HS-5 (cell line): ENCODE measurements around the gene RASAL1.

Experiments
- DNase-seq: peaks from one replicate; pipeline ENCODE4 v3.0.0-alpha.2; 2012; ENCODE audit warnings: low read depth

RASAL1 gene

GRCh38 chr12:113056631-113057488 lies 78.7 kb downstream of the RASAL1 start, which contains the start of gene DTX1:
Gene DTX1, plus strand, starts transcription at chr12:113056730. Its CDS starts 1,463 bp downstream, at chr12:113058193.
- DNase-seq: no peak

GRCh38 chr12:113056381-113056630 lies 79.3 kb downstream of the RASAL1 start:
- no peak for DNase-seq

GRCh38 chr12:113055594-113056380 lies 79.8 kb downstream of the RASAL1 start:
- no peak for DNase-seq

- DNase-seq: no peak
Measured at GRCh38 chr12:113054948-113055486, 80.5 kb downstream of the RASAL1 start.

GRCh38 chr12:113052326-113052725 lies 83.2 kb downstream of the RASAL1 start:
- no peak for DNase-seq

- no peak for DNase-seq
Measured at GRCh38 chr12:113051759-113052158, 83.8 kb downstream of the RASAL1 start.

GRCh38 chr12:113050795-113051194 lies 84.8 kb downstream of the RASAL1 start:
- DNase-seq: no peak

- DNase-seq: no peak
Measured at GRCh38 chr12:113049976-113050742, 85.4 kb downstream of the RASAL1 start.
